A673 (cell line): ENCODE data around the gene YTHDC1. TPM values are rescaled to one million over a fixed set of nuclear protein-coding genes. Genes with fewer than 3 reads are reported as not detected.

Source experiments
- BruUV-seq: library from RNA; stranded (reverse); fragments of 400-500 nt; replicated peaks from 2 replicates; lab custom pipeline; 2021; lab: Mats Ljungman, UMichigan
- CTCF ChIA-PET: fragments of 300-600 bp; sonication (Branson Sonifier 250); formaldehyde crosslinking; loops from one replicate; lab custom pipeline; 2022; ENCODE audit warnings: antibody characterized with exemption; lab: Charles Lee
- POLR2A ChIA-PET: fragments of 300-600 bp; sonication (Branson Sonifier 250); formaldehyde crosslinking; loops from one replicate; lab custom pipeline; 2022; ENCODE audit warnings: antibody characterized with exemption; ENCODE audit not compliant: low non-redundant PET; lab: Charles Lee
- DNase-seq: peaks from one replicate; pipeline ENCODE4 v3.0.0-alpha.2; 2015; ENCODE audit warnings: low spot score
- H3K27ac ChIP-seq: fragments of 200-600 bp; sonication (generic); 2 replicates; pipeline ENCODE4 v1.5.1; 2016; ENCODE audit warnings: mixed run types, low read depth, mild to moderate bottlenecking, mixed read lengths, antibody characterized with exemption, low read length; ENCODE audit not compliant: poor library complexity, severe bottlenecking
- H3K27me3 ChIP-seq: fragments of 200-600 bp; sonication (generic); replicated peaks from 2 replicates; pipeline ENCODE4 v1.6.1; 2017; ENCODE audit warnings: mixed run types, low read depth, mild to moderate bottlenecking, mixed read lengths, antibody characterized with exemption, low read length; ENCODE audit not compliant: insufficient read depth, poor library complexity
- H3K36me3 ChIP-seq: fragments of 200-600 bp; sonication (generic); 2 replicates; pipeline ENCODE4 v1.6.1; 2016; ENCODE audit warnings: mixed run types, mild to moderate bottlenecking, mixed read lengths, antibody characterized with exemption, low read length; ENCODE audit not compliant: insufficient read depth, poor library complexity, severe bottlenecking
- H3K4me1 ChIP-seq: fragments of 200-600 bp; sonication (generic); 2 replicates; pipeline ENCODE4 v1.6.1; 2017; ENCODE audit warnings: mixed run types, mild to moderate bottlenecking, mixed read lengths, antibody characterized with exemption, low read length; ENCODE audit not compliant: insufficient read depth, poor library complexity, severe bottlenecking
- H3K4me3 ChIP-seq: fragments of 200-600 bp; sonication (generic); 2 replicates; pipeline ENCODE4 v1.5.1; 2016; ENCODE audit warnings: low read depth, mixed run types, mild to moderate bottlenecking, mixed read lengths, low read length; ENCODE audit not compliant: poor library complexity, severe bottlenecking
- H3K9me3 ChIP-seq: fragments of 200-600 bp; sonication (generic); 2 replicates; pipeline ENCODE4 v1.6.1; 2016; ENCODE audit warnings: mixed run types, low read depth, mild to moderate bottlenecking, mixed read lengths, antibody characterized with exemption, low read length; ENCODE audit not compliant: poor library complexity, severe bottlenecking
- EZH2 ChIP-seq: fragments of 200-600 bp; sonication (generic); IDR thresholded peaks from 2 replicates; pipeline ENCODE4 v1.6.1; 2017; ENCODE audit warnings: borderline replicate concordance, low read depth, mild to moderate bottlenecking, mixed read lengths, antibody characterized with exemption, low read length; ENCODE audit not compliant: poor library complexity, severe bottlenecking
- intact Hi-C: fragments of 100-400 bp; cut with micrococcal nuclease; formaldehyde crosslinking; loops from one replicate; pipeline ENCODE4 v1.10.0; 2022; ENCODE audit not compliant: unreplicated experiment
- total RNA-seq: library from RNA; stranded (reverse); gene quantifications from 2 replicates; pipeline ENCODE4 v1.2.3, GENCODE V29; 2021
- TF ChIP-seq, protein P1 (sequence below): fragments of 300-800, 200-600 bp; sonication (generic); conservative IDR thresholded peaks from 2 replicates; pipeline ENCODE4 v1.5.1; 2017; ENCODE audit warnings: low read depth, mild to moderate bottlenecking, antibody characterized with exemption, low read length, moderate library complexity, mixed read lengths

The YTHDC1 gene
- total RNA-seq, 1 experiment from 2014 or later, result 45.3 TPM

DNA sequence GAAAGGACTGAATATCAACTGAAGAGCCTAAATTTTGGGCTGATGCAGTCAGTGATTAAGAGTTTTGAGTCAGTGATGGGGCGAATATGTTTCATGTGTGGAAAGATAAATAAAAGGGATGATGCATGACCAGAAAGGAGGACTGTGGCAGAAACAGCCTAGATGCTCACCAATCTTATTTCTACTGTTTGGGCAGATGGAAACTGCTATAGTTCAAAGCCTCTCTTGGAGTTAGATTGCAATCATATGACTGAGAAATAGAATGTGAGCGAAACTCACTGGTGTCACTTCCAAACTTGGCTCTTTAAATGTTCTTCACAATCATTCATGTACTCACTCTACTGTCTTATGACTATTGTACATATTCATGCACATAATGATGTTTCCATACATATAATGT is 35.4 kb upstream of the YTHDC1 start:
- Histone ChIP-seq H3K4me3 (no peak overlapping the region), H3K36me3 (no peaks in the 10 kb centered on the region), H3K27ac (no peak overlapping the region), H3K4me1 (no peaks in the 10 kb centered on the region), H3K9me3 (no peaks in the 10 kb centered on the region), H3K27me3 (no peaks in the 10 kb centered on the region)
- CTCF ChIA-PET, result no interaction called here
- no TSS peak for BruUV-seq
- POLR2A ChIA-PET, result no interaction called here
- TF ChIP-seq, protein P1, sequence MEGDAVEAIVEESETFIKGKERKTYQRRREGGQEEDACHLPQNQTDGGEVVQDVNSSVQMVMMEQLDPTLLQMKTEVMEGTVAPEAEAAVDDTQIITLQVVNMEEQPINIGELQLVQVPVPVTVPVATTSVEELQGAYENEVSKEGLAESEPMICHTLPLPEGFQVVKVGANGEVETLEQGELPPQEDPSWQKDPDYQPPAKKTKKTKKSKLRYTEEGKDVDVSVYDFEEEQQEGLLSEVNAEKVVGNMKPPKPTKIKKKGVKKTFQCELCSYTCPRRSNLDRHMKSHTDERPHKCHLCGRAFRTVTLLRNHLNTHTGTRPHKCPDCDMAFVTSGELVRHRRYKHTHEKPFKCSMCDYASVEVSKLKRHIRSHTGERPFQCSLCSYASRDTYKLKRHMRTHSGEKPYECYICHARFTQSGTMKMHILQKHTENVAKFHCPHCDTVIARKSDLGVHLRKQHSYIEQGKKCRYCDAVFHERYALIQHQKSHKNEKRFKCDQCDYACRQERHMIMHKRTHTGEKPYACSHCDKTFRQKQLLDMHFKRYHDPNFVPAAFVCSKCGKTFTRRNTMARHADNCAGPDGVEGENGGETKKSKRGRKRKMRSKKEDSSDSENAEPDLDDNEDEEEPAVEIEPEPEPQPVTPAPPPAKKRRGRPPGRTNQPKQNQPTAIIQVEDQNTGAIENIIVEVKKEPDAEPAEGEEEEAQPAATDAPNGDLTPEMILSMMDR, result no peak
- TF ChIP-seq EZH2, result no peak
- intact Hi-C loops, result no loop called here
- DNase-seq, result no peak

DNA sequence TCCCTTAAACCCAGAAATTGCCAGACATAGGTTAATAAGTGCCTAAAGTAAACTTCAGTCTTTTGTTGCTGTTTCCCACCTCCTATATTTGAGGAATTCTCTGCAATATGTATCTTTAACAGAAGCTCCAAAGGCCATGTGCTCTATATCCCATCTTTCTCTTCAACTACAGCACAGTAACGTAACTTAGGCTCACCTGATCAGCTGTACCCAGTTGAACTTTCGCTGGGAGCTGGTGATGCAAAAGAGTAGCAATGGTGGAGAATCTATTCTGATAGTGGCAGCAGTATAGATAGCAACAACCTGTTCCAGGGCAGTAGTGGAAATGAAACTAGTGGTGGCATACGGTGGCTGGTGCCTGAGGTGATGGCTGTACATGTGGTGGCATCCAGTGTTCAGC is 33.2 kb upstream of the YTHDC1 start:
- no peak overlapping the region for H3K4me3 ChIP-seq
- no peak for TF ChIP-seq EZH2
- TF ChIP-seq, protein P1, result no peak
- CTCF ChIA-PET, result no interaction called here
- POLR2A ChIA-PET, result no interaction called here
- H3K4me1 ChIP-seq, result no peaks in the 10 kb centered on the region
- H3K9me3 ChIP-seq, result no peaks in the 10 kb centered on the region
- BruUV-seq, result no TSS peak
- no peak overlapping the region for H3K27ac ChIP-seq
- intact Hi-C loops, result no loop called here
- H3K36me3 ChIP-seq, result no peaks in the 10 kb centered on the region
- no peaks in the 10 kb centered on the region for H3K27me3 ChIP-seq
- no peak for DNase-seq

DNA sequence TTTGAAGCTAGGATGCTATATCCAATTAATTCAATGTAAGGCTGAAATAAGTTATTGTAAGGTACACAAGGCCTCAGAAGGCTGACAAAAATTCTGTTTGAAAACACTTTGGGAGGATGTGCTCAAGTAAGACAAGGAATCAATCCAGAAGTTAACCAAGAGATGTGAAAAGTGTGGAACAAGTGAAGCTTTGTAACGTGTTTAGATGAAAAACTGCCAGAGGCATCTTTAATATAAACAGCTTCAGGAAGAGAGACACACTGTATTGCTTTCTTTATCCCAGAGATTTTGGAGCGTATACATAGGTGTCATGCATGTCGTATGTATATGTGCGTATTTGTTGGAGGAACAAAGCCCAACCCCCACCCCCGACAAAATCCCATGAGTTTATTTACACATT is 28.3 kb upstream of the YTHDC1 start:
- no peak for TF ChIP-seq EZH2
- TF ChIP-seq, protein P1, result no peak
- no TSS peak for BruUV-seq
- Histone ChIP-seq H3K27ac (no peak overlapping the region), H3K36me3 (no peaks in the 10 kb centered on the region), H3K9me3 (no peaks in the 10 kb centered on the region), H3K4me3 (no peak overlapping the region), H3K27me3 (no peaks in the 10 kb centered on the region), H3K4me1 (no peaks in the 10 kb centered on the region)
- intact Hi-C loops, result no loop called here
- ChIA-PET CTCF (no interaction called here), POLR2A (no interaction called here)
- DNase-seq, result no peak
